IMR-90 (cell line): Measurements from ENCODE around the gene PPP6R1. TPM values are rescaled to one million over a fixed set of nuclear protein-coding genes. Genes with fewer than 3 reads are reported as not detected.

ENCODE experiments used
- ATAC-seq: fragments of 200-7000 bp; cut with Tn5 transposase; 2 replicates; pipeline ENCODE4 v1.9.1; 2020; ENCODE audit warnings: low read depth, mild to moderate bottlenecking, moderate library complexity
- BruUV-seq: library from RNA; stranded (reverse); fragments of 400-500 nt; replicated peaks from 2 replicates; lab custom pipeline; 2021; lab: Mats Ljungman, UMichigan
- CTCF ChIA-PET: fragments of 300-600 bp; formaldehyde crosslinking; extraction: SDS; loops from one replicate; lab custom pipeline; 2021; ENCODE audit warnings: antibody characterized with exemption; lab: Yijun Ruan, JAX
- POLR2A ChIA-PET: fragments of 300-600 bp; sonication (Branson Sonifier 250); formaldehyde crosslinking; loops from one replicate; lab custom pipeline; 2022; ENCODE audit warnings: antibody characterized with exemption; ENCODE audit not compliant: unreplicated experiment; lab: Charles Lee
- DNase-seq: peaks from one replicate; pipeline ENCODE4 v3.0.0; 2013
- H2AFZ ChIP-seq: replicated peaks from 2 replicates; pipeline ENCODE3; 2013; ENCODE audit warnings: low read length, mild to moderate bottlenecking; ENCODE audit not compliant: poor library complexity
- H2AK5ac ChIP-seq: 2 replicates; pipeline ENCODE4 v1.6.1; 2013; ENCODE audit warnings: low read depth, low read length, inconsistent platforms
- H2AK9ac ChIP-seq: replicated peaks from 2 replicates; pipeline ENCODE3; 2013; ENCODE audit warnings: mild to moderate bottlenecking, low read depth, low read length, moderate library complexity; ENCODE audit not compliant: poor library complexity
- H2BK120ac ChIP-seq: 2 replicates; pipeline ENCODE4 v1.6.1; 2013; ENCODE audit warnings: low read depth, low read length, inconsistent platforms
- H2BK15ac ChIP-seq: 3 replicates; pipeline ENCODE4 v1.6.1; 2013; ENCODE audit warnings: low read depth, low read length, inconsistent platforms
- H2BK20ac ChIP-seq: 2 replicates; pipeline ENCODE4 v1.6.1; 2013; ENCODE audit warnings: low read depth, mild to moderate bottlenecking, inconsistent platforms, low read length, moderate library complexity
- H2BK5ac ChIP-seq: 2 replicates; pipeline ENCODE4 v1.6.1; 2013; ENCODE audit warnings: mild to moderate bottlenecking, low read depth, low read length, inconsistent platforms; ENCODE audit not compliant: poor library complexity, severe bottlenecking
- H3K14ac ChIP-seq: replicated peaks from 2 replicates; pipeline ENCODE4 v1.6.1; 2013; ENCODE audit warnings: low read depth, low read length, inconsistent platforms
- H3K18ac ChIP-seq: 2 replicates; pipeline ENCODE4 v1.6.1; 2013; ENCODE audit warnings: low read depth, low read length, control low read depth
- H3K23ac ChIP-seq: 2 replicates; pipeline ENCODE4 v1.6.1; 2013; ENCODE audit warnings: low read depth, low read length, inconsistent platforms
- H3K27ac ChIP-seq: 2 replicates; pipeline ENCODE4 v1.5.1; 2013; ENCODE audit warnings: mild to moderate bottlenecking, control low read depth, low read length; ENCODE audit not compliant: insufficient read depth
- H3K27me3 ChIP-seq: 2 replicates; pipeline ENCODE4 v1.6.1; 2013; ENCODE audit warnings: low read length; ENCODE audit not compliant: control insufficient read depth, insufficient read depth
- H3K36me3 ChIP-seq: 2 replicates; pipeline ENCODE4 v1.6.1; 2013; ENCODE audit warnings: low read length, mixed read lengths; ENCODE audit not compliant: control insufficient read depth, insufficient read depth
- H3K4ac ChIP-seq: 2 replicates; pipeline ENCODE4 v1.6.1; 2013; ENCODE audit warnings: low read depth, low read length, inconsistent platforms
- H3K4me1 ChIP-seq: 2 replicates; pipeline ENCODE4 v1.6.1; 2013; ENCODE audit warnings: low read length, mixed read lengths; ENCODE audit not compliant: control insufficient read depth, insufficient read depth
- H3K4me2 ChIP-seq: 2 replicates; pipeline ENCODE4 v1.6.1; 2013; ENCODE audit warnings: low read depth, mild to moderate bottlenecking, control low read depth, low read length, moderate library complexity
- H3K4me3 ChIP-seq: 2 replicates; pipeline ENCODE4 v1.5.1; 2013; ENCODE audit warnings: low read depth, mild to moderate bottlenecking, control low read depth, low read length, moderate library complexity; ENCODE audit not compliant: insufficient read depth
- H3K56ac ChIP-seq: 2 replicates; pipeline ENCODE4 v1.6.1; 2013; ENCODE audit warnings: low read length, inconsistent platforms; ENCODE audit not compliant: insufficient read depth; ENCODE audit errors: extremely low read depth
- H3K79me1 ChIP-seq, 2 experiments: 2 replicates each; pipeline ENCODE4 v1.6.1; 2013; ENCODE audit warnings: low read length in 2 of 2, inconsistent platforms in 1 of 2, low read depth in 1 of 2
- H3K9ac ChIP-seq: 2 replicates; pipeline ENCODE4 v1.6.1; 2013; ENCODE audit warnings: low read depth, low read length, control low read depth
- H3K9me1 ChIP-seq: 2 replicates; pipeline ENCODE4 v1.6.1; 2013; ENCODE audit warnings: low read length, inconsistent platforms; ENCODE audit not compliant: insufficient read depth
- H3K9me3 ChIP-seq: 2 replicates; pipeline ENCODE4 v1.6.1; 2013; ENCODE audit warnings: low read length; ENCODE audit not compliant: control insufficient read depth, insufficient read depth
- H4K20me1 ChIP-seq: 2 replicates; pipeline ENCODE4 v1.6.1; 2013; ENCODE audit warnings: low read length, inconsistent platforms; ENCODE audit not compliant: insufficient read depth
- H4K5ac ChIP-seq: 2 replicates; pipeline ENCODE4 v1.6.1; 2013; ENCODE audit warnings: mild to moderate bottlenecking, low read depth, low read length, control low read depth
- H4K8ac ChIP-seq, 2 experiments: 2 replicates each; pipeline ENCODE4 v1.6.1; 2013; ENCODE audit warnings: low read depth in 2 of 2, low read length in 2 of 2, control low read depth in 1 of 2, inconsistent platforms in 1 of 2
- H4K91ac ChIP-seq: 2 replicates; pipeline ENCODE4 v1.6.1; 2013; ENCODE audit warnings: low read depth, low read length, inconsistent platforms; ENCODE audit not compliant: insufficient read depth
- CEBPB ChIP-seq: IDR thresholded peaks from 2 replicates; pipeline ENCODE4 v1.6.1; 2012; ENCODE audit warnings: low read depth, low read length, improper control_type of control experiment
- CHD1 ChIP-seq: IDR thresholded peaks from 2 replicates; pipeline ENCODE4 v1.6.1; 2012; ENCODE audit warnings: low read depth, low read length, improper control_type of control experiment
- CTCF ChIP-seq: conservative IDR thresholded peaks from 2 replicates; pipeline ENCODE4 v1.5.1; 2012; ENCODE audit warnings: mild to moderate bottlenecking, low read depth, low read length, improper control_type of control experiment
- MAFK ChIP-seq: IDR thresholded peaks from 2 replicates; pipeline ENCODE4 v1.6.1; 2012; ENCODE audit warnings: low read depth, low read length, improper control_type of control experiment
- MXI1 ChIP-seq: IDR thresholded peaks from 2 replicates; pipeline ENCODE4 v1.6.1; 2012; ENCODE audit warnings: low read depth, mild to moderate bottlenecking, low read length, moderate library complexity, borderline replicate concordance
- NFE2L2 ChIP-seq: fragments of 150-350 bp; IDR thresholded peaks from 2 replicates; pipeline ENCODE4 v1.6.1; 2016; ENCODE audit warnings: low read depth, mild to moderate bottlenecking, low read length
- POLR2A ChIP-seq: IDR thresholded peaks from 2 replicates; pipeline ENCODE4 v1.6.1; 2012; ENCODE audit warnings: mild to moderate bottlenecking, low read depth, low read length
- RAD21 ChIP-seq: IDR thresholded peaks from 2 replicates; pipeline ENCODE4 v1.6.1; 2012; ENCODE audit warnings: low read length, improper control_type of control experiment
- RFX5 ChIP-seq: IDR thresholded peaks from 2 replicates; pipeline ENCODE4 v1.8.0; 2012; ENCODE audit warnings: low read depth, mild to moderate bottlenecking, low read length, moderate library complexity
- WGBS, 2 experiments: methylation state at CpG; one replicate each; pipeline versions ENCODE4 v1.1.5 to v1.1.7; 2013; ENCODE audit warnings: missing lambda C conversion rate in 2 of 2; ENCODE audit not compliant: insufficient read length in 1 of 2; ENCODE audit errors: extremely low coverage in 2 of 2; 5-methylcytosine and 5-hydroxymethylcytosine counted together
- dilution Hi-C: fragments of 300-500 bp; cut with HindIII; formaldehyde crosslinking; loops from one replicate; pipeline ENCODE4 v1.14.3; 2018; ENCODE audit warnings: low sequenced_read_pairs; ENCODE audit not compliant: unreplicated experiment
- in situ Hi-C: fragments of 300-500 bp; cut with MboI; formaldehyde crosslinking; loops from 3 replicates; pipeline ENCODE4 v1.14.3; 2019; ENCODE audit warnings: low sequenced_read_pairs, inconsistent platforms, mixed read lengths
- intact Hi-C: fragments of 100-400 bp; cut with micrococcal nuclease; formaldehyde crosslinking; loops from 2 replicates; pipeline ENCODE4 v1.10.0; 2022
- polyA plus RNA-seq, 3 experiments: library from polyadenylated mRNA; depleted of rRNA; stranded (reverse); fragments of >200 nt; gene quantifications; 2 replicates each; pipeline ENCODE4 v1.2.3, GENCODE V29; 2012; ENCODE audit warnings: low replicate concordance in 1 of 3
- total RNA-seq: library from RNA; depleted of rRNA; stranded (reverse); fragments of >200 nt; gene quantifications from 2 replicates; pipeline ENCODE4 v1.2.3, GENCODE V29; 2012
- TF ChIP-seq, protein P1 (sequence below): fragments of 150-350 bp; IDR thresholded peaks from 2 replicates; pipeline ENCODE4 v1.6.1; 2016; ENCODE audit warnings: low read depth, mild to moderate bottlenecking, low read length, moderate library complexity, borderline replicate concordance

Gene PPP6R1
- total and polyA plus RNA-seq, 2 of the 4 experiments (the other 2 are of a cell fraction): 19.9 to 50.2 TPM

- BruUV-seq: no TSS peak
- H4K20me1 ChIP-seq: peaks cover 3% of the 10 kb centered on the region
- ChIA-PET POLR2A (no interaction called here), CTCF (no interaction called here)
- intact Hi-C loops (no loop called here), dilution Hi-C loops (no loop called here), in situ Hi-C loops (no loop called here)
- DNase-seq (no peak), ATAC-seq (no peak)
- H2BK120ac ChIP-seq: no peak overlapping the region
- H2AK9ac ChIP-seq: no peak overlapping the region
- H3K27ac ChIP-seq: no peak overlapping the region
- peaks cover 81% of the 10 kb centered on the region for H3K36me3 ChIP-seq
- no peak overlapping the region for H3K56ac ChIP-seq
- H3K18ac ChIP-seq: no peak overlapping the region
- H2BK20ac ChIP-seq: no peak overlapping the region
- WGBS, 2 experiments: 100% methylated on average over 2 of the region's 6 CpGs; no CpG with 5 or more reads in 1 of the 2 experiments
- H3K79me1 ChIP-seq: peaks cover 2 to 34% of the 10 kb centered on the region in 2 experiments; a peak in 3 of 4 replicates
- H3K9me1 ChIP-seq: peaks cover 5% of the 10 kb centered on the region
- H3K14ac ChIP-seq: no peak overlapping the region
- no peak overlapping the region for H3K23ac ChIP-seq
- H4K8ac ChIP-seq: no peak overlapping the region
- no peak overlapping the region for H3K4ac ChIP-seq
- no peak overlapping the region for H4K5ac ChIP-seq
- no peak overlapping the region for H2BK5ac ChIP-seq
- H2BK15ac ChIP-seq: no peak overlapping the region
- H2AFZ ChIP-seq: no peak overlapping the region
- H3K9me3 ChIP-seq: no peaks in the 10 kb centered on the region
- H4K91ac ChIP-seq: no peak overlapping the region
- no peak overlapping the region for H3K4me3 ChIP-seq
- H3K4me1 ChIP-seq: no peaks in the 10 kb centered on the region
- H2AK5ac ChIP-seq: no peak overlapping the region
- no peak overlapping the region for H3K4me2 ChIP-seq
- TF ChIP-seq RFX5: no peak
- no peak for TF ChIP-seq RAD21
- no peak for TF ChIP-seq POLR2A
- TF ChIP-seq MAFK: no peak
- TF ChIP-seq NFE2L2: no peak
- TF ChIP-seq CEBPB: no peak
- TF ChIP-seq, protein P1, sequence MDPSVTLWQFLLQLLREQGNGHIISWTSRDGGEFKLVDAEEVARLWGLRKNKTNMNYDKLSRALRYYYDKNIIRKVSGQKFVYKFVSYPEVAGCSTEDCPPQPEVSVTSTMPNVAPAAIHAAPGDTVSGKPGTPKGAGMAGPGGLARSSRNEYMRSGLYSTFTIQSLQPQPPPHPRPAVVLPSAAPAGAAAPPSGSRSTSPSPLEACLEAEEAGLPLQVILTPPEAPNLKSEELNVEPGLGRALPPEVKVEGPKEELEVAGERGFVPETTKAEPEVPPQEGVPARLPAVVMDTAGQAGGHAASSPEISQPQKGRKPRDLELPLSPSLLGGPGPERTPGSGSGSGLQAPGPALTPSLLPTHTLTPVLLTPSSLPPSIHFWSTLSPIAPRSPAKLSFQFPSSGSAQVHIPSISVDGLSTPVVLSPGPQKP: no peak
- TF ChIP-seq MXI1: no peak
- no peak for TF ChIP-seq CTCF
- no peak for TF ChIP-seq CHD1
- no peak overlapping the region for H3K9ac ChIP-seq
- H3K27me3 ChIP-seq: no peaks in the 10 kb centered on the region
Measured at GRCh38 chr19:55240713-55241020, 18.1 kb downstream of the PPP6R1 start.
